Measurements from ENCODE around the gene MGLL. TPM values are rescaled to one million over a fixed set of nuclear protein-coding genes. Genes with fewer than 3 reads are reported as not detected.

Gene MGLL
- total RNA-seq, 1 experiment from 2014 or later: 6.8 TPM

DNA sequence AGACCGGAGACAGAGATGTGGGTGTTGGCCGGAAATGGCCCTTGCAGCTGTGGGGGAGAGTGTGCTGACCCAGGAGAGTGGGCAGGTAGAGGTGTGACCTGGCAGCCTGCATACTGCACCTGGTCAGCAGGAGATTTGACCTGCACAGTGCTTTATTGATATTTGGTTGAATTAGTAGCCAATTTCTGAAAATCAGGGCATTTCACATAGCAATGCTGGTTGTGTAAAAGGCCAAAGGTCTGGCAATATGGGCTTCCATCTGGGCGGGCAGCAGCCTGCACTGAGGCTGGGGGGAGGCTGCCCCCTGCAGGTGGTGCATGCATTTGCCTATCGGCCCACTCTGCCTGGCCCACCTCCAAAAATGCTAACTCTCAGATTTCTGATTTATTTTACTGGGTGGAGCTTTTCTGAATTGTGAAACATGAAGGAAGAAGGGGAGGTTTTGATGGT lies 9.4 kb upstream of the MGLL start:
- ChIA-PET POLR2A (no interaction called here), RAD21 (ENCODE audit: low non-redundant PET in 1 of 2, low total read pairs in 2 of 2, uncharacterized antibody in 2 of 2, unreplicated experiment in 2 of 2) (no interaction called here), CTCF (interaction anchor here (0.9 to 1.8 kb wide), 8 partner anchors 10 to 179 kb away, joined by 3 to 7 read pairs (median 4); partner anchors contain the start of gene MGLL)
- intact Hi-C loops (cut with micrococcal nuclease): loop anchor here (1.0 to 2.0 kb wide), 3 partner anchors 40 to 179 kb away; no protein-coding TSS in a partner anchor
- ATAC-seq: peak; percentile 79
- H3K27ac ChIP-seq (ENCODE audit: low read depth, low read length): no peak overlapping the region
- no peaks in the 10 kb centered on the region for H3K27me3 ChIP-seq (ENCODE audit: insufficient read depth, low read length)
- no peak overlapping the region for H2AFZ ChIP-seq (ENCODE audit: low read depth, low read length, poor library complexity, severe bottlenecking)
- no peaks in the 10 kb centered on the region for H4K20me1 ChIP-seq (ENCODE audit: insufficient read depth)
- H3K4me2 ChIP-seq (ENCODE audit: low read length): no peak overlapping the region
- H3K79me2 ChIP-seq (ENCODE audit: insufficient read depth, low read length): no peaks in the 10 kb centered on the region
- H3K36me3 ChIP-seq (ENCODE audit: control insufficient read depth in 1 of 2, insufficient read depth in 2 of 2, low read length in 2 of 2): no peaks in the 10 kb centered on the region
- TF ChIP-seq, protein P1, sequence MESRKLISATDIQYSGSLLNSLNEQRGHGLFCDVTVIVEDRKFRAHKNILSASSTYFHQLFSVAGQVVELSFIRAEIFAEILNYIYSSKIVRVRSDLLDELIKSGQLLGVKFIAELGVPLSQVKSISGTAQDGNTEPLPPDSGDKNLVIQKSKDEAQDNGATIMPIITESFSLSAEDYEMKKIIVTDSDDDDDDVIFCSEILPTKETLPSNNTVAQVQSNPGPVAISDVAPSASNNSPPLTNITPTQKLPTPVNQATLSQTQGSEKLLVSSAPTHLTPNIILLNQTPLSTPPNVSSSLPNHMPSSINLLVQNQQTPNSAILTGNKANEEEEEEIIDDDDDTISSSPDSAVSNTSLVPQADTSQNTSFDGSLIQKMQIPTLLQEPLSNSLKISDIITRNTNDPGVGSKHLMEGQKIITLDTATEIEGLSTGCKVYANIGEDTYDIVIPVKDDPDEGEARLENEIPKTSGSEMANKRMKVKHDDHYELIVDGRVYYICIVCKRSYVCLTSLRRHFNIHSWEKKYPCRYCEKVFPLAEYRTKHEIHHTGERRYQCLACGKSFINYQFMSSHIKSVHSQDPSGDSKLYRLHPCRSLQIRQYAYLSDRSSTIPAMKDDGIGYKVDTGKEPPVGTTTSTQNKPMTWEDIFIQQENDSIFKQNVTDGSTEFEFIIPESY (IDR thresholded peaks at IDR 0.05; ENCODE audit: extremely low read depth, insufficient replicate concordance, low read length): no peak
- TF ChIP-seq SIN3A (IDR thresholded peaks at IDR 0.05; ENCODE audit: low read depth): no peak
- peak; percentile 81 to 90 (median 81) for TF ChIP-seq CTCF (IDR thresholded peaks at IDR 0.05 in 2 of 3, conservative IDR thresholded peaks at IDR 0.05 in 1 of 3; ENCODE audit: borderline replicate concordance in 1 of 3, insufficient read depth in 1 of 3, low read depth in 2 of 3, low read length in 2 of 3)
- TF ChIP-seq TCF7L2 (IDR thresholded peaks at IDR 0.05; ENCODE audit: borderline replicate concordance, extremely low read depth, insufficient read depth, insufficient read length): no peak
- TF ChIP-seq CBX3 (IDR thresholded peaks at IDR 0.05; ENCODE audit: low read depth): no peak
- TF ChIP-seq RAD21 (IDR thresholded peaks at IDR 0.05; ENCODE audit: low read depth): peak; percentile 93
- TF ChIP-seq, protein P2, sequence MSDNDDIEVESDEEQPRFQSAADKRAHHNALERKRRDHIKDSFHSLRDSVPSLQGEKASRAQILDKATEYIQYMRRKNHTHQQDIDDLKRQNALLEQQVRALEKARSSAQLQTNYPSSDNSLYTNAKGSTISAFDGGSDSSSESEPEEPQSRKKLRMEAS (IDR thresholded peaks at IDR 0.05): no peak
- peaks cover 0 to 10% of the 10 kb centered on the region in 2 experiments; a peak in 2 of 4 replicates for H3K9me3 ChIP-seq (ENCODE audit: control insufficient read depth in 1 of 2, insufficient read depth in 1 of 2, low read depth in 1 of 2, low read length in 2 of 2)
- BruUV-seq (replicated peaks): no TSS peak
- no peaks in the 10 kb centered on the region for H3K9me2 ChIP-seq (ENCODE audit: insufficient read depth)
- DNase-seq (ENCODE audit: low read depth, low spot score): no peak
- H3K4me3 ChIP-seq (replicated peaks in 1 of 2; ENCODE audit: low read depth in 1 of 2, low read length in 2 of 2): no peak overlapping the region
- no peak overlapping the region for H3K9ac ChIP-seq (ENCODE audit: low read length)
- no peaks in the 10 kb centered on the region for H3K4me1 ChIP-seq (ENCODE audit: control insufficient read depth in 1 of 2, insufficient read depth in 2 of 2, low read length in 2 of 2)
